Kidney epithelial cell (primary cell): ENCODE measurements around the gene PKN1. TPM values are rescaled to one million over a fixed set of nuclear protein-coding genes. Genes with fewer than 3 reads are reported as not detected.
"Not testable (repeated sequence)": the region's sequence is repeated elsewhere in the genome, so short reads cannot be mapped to it uniquely, and the experiment has no call there.

Experiments
- DNase-seq: peaks from one replicate; pipeline ENCODE4 v3.0.0-alpha.2; 2010; ENCODE audit warnings: low read depth
- H3K27me3 ChIP-seq: 2 replicates; pipeline ENCODE4 v1.6.0; 2011; ENCODE audit warnings: low read length; ENCODE audit not compliant: control insufficient read depth, insufficient read depth
- H3K36me3 ChIP-seq: 2 replicates; pipeline ENCODE4 v1.5.1; 2011; ENCODE audit warnings: low read length; ENCODE audit not compliant: control insufficient read depth, insufficient read depth
- H3K4me3 ChIP-seq: 2 replicates; pipeline ENCODE4 v1.5.1; 2011; ENCODE audit warnings: low read depth, mild to moderate bottlenecking, control low read depth, low read length
- CTCF ChIP-seq: IDR thresholded peaks from 2 replicates; pipeline ENCODE4 v1.5.1; 2011; ENCODE audit warnings: mild to moderate bottlenecking, moderate library complexity, low read length, control low read depth, inconsistent platforms; ENCODE audit not compliant: insufficient read depth, poor library complexity, severe bottlenecking
- total RNA-seq: library from RNA; depleted of rRNA; stranded (reverse); fragments of >200 nt; gene quantifications from 2 replicates; pipeline ENCODE4 v1.2.3, GENCODE V29; 2015

PKN1 gene
- total RNA-seq, 1 donor from 2014 or later = 230 TPM

- TF ChIP-seq CTCF = no peak
- no peak overlapping the region for H3K4me3 ChIP-seq
- H3K27me3 ChIP-seq = no peaks in the 10 kb centered on the region
- H3K36me3 ChIP-seq = peaks cover 10% of the 10 kb centered on the region
- DNase-seq = no peak
Observed at GRCh38 chr19:14449321-14449720, 16.2 kb downstream of the PKN1 start.

DNA sequence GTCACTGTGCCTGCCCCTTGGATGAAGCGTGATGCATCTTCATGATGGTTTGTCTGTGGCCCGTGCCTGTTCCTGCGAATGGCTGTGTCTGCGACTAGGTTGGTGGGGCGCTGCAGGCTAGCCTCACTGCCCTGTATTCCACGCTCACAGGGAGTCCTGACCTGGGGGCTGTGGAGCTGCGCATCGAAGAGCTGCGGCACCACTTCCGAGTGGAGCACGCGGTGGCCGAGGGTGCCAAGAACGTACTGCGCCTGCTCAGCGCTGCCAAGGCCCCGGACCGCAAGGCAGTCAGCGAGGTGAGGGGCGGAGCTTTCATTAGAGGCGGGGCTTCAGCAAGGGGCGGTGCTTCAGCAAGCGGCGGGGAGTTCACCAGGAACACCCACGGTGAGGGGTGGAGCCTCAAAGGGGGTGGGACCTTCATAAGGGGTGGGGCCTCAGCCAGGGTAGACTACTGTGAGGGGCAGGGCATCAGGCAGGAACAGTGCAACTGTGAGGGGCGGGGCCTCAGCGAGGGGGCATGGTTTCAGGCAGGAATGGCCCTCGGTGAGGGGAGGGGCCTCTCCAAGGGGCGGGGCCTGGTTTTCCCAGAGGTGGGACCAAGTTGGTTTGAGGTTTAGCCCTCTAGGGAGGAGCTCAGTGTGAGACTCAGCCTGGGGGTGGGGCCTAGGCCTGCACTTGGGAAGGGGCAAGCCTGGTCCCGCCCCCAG lies 17.2 kb downstream of the PKN1 start:
- no peak overlapping the region for H3K4me3 ChIP-seq
- peaks cover 8% of the 10 kb centered on the region for H3K36me3 ChIP-seq
- no peaks in the 10 kb centered on the region for H3K27me3 ChIP-seq
- DNase-seq = no peak
- TF ChIP-seq CTCF = no peak

DNA sequence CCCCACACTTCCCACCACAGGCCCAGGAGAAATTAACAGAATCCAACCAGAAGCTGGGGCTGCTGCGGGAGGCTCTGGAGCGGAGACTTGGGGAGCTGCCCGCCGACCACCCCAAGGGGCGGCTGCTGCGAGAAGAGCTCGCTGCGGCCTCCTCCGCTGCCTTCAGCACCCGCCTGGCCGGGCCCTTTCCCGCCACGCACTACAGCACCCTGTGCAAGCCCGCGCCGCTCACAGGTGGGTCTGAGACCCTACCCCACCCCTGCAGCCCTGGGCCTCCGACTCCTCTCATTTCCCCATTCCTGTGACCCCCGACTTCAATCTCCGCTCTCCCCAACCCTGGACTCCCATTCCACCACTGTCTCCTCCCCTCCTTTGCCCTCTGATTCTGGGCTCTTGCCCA lies 17.8 kb downstream of the PKN1 start:
- H3K36me3 ChIP-seq = peaks cover 8% of the 10 kb centered on the region

DNA sequence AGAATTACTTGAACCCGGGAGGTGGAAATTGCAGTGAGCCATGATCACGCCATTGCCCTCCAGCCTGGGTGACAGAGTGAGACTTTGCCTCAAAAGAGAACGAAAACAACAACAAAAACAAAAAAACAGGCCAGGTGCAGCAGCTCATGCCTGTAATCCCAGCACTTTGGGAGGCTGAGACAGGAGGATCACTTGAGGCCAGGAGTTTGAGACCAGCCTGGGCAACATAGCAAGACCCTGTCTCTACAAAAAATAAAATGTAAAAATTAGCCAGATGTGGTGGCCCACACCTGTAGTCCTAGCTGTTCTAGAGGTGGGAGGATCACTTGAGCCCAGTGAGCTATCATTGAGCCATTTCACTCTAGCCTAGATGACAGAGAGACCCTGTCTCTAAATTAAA lies 19.2 kb downstream of the PKN1 start:
- not testable (repeated sequence) for H3K4me3 ChIP-seq, H3K36me3 ChIP-seq, DNase-seq, H3K27me3 ChIP-seq

More for the DNA sequence above, 17.8 kb downstream of the PKN1 start:
- DNase-seq = no peak
- no peaks in the 10 kb centered on the region for H3K27me3 ChIP-seq
- H3K4me3 ChIP-seq = no peak overlapping the region
- no peak for TF ChIP-seq CTCF

DNA sequence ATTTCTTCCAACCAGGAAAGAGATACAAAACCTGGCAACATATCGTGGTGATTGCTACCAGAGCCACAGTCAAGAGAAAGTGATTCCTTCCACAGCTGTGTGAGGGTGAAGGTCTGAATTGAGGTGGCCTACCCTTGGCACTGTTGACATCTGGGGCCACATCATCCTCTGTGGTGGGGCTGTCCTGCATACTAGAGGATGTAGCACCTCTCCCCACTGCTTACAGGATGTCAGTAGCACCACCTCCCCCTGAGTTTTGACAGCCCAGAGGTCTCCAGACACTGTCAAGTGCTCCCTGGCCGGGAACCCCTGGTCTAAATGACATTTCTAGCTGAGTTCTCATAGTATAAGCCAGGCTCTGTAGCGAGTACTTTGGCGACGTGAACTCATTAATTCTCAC lies 26.6 kb downstream of the PKN1 start:
- DNase-seq = no peak
- TF ChIP-seq CTCF = no peak
- Histone ChIP-seq H3K27me3 (no peaks in the 10 kb centered on the region), H3K36me3 (no peaks in the 10 kb centered on the region), H3K4me3 (no peak overlapping the region)

GRCh38 chr19:14460935-14461334 lies 27.8 kb downstream of the PKN1 start:
- DNase-seq = no peak
- no peaks in the 10 kb centered on the region for H3K36me3 ChIP-seq
- no peaks in the 10 kb centered on the region for H3K27me3 ChIP-seq
- no peak for TF ChIP-seq CTCF
- no peak overlapping the region for H3K4me3 ChIP-seq

DNA sequence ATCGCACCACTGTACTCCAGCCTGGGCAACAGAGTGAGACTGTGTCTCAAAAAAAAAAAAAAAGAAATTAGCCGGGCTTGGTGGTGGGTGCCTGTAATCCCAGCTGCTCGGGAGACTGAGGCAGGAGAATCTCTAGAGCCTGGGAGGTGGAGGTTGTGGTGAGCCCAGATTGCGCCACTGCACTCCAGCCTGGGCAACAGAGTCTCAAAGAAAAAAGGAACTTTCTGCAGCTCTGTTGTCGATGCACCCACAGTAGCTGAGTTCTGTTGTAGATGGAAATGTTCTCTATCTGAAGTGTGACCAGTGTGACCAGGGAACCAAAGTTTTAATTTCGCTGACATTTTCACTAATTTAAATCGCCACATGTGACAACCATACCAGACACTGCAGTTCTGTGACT lies 29.3 kb downstream of the PKN1 start:
- H3K36me3 ChIP-seq, DNase-seq: not testable (repeated sequence)

More for the DNA sequence above, 29.3 kb downstream of the PKN1 start:
- not testable (repeated sequence) for H3K27me3 ChIP-seq, H3K4me3 ChIP-seq
